Measurements from ENCODE around the gene RAVER1. TPM values are rescaled to one million over a fixed set of nuclear protein-coding genes. Genes with fewer than 3 reads are reported as not detected.

The RAVER1 gene
- total RNA-seq, 1 experiment from 2014 or later: 55.1 TPM

DNA sequence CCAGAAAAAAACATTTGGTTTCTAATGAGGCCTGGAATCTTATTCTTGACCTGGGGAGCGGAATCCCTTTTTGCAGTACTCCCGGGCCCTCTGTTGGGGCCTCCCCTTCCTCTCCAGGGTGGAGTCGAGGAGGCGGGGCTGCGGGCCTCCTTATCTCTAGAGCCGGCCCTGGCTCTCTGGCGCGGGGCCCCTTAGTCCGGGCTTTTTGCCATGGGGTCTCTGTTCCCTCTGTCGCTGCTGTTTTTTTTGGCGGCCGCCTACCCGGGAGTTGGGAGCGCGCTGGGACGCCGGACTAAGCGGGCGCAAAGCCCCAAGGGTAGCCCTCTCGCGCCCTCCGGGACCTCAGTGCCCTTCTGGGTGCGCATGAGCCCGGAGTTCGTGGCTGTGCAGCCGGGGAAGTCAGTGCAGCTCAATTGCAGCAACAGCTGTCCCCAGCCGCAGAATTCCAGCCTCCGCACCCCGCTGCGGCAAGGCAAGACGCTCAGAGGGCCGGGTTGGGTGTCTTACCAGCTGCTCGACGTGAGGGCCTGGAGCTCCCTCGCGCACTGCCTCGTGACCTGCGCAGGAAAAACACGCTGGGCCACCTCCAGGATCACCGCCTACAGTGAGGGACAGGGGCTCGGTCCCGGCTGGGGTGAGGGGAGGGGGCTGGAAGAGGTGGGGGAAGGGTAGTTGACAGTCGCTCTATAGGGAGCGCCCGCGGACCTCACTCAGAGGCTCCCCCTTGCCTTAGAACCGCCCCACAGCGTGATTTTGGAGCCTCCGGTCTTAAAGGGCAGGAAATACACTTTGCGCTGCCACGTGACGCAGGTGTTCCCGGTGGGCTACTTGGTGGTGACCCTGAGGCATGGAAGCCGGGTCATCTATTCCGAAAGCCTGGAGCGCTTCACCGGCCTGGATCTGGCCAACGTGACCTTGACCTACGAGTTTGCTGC is 46.3 kb downstream of the RAVER1 start, which contains the start of gene ICAM4:
TSS of gene ICAM4 (plus strand) at position 153 of the 935 bp plus-strand sequence. CDS start at position 211, 58 bp downstream.
- peaks cover 24% of the 10 kb centered on the region for H3K4me1 Mint-ChIP-seq (ENCODE audit: low read depth, unreplicated experiment)
- TF ChIP-seq, protein P1, sequence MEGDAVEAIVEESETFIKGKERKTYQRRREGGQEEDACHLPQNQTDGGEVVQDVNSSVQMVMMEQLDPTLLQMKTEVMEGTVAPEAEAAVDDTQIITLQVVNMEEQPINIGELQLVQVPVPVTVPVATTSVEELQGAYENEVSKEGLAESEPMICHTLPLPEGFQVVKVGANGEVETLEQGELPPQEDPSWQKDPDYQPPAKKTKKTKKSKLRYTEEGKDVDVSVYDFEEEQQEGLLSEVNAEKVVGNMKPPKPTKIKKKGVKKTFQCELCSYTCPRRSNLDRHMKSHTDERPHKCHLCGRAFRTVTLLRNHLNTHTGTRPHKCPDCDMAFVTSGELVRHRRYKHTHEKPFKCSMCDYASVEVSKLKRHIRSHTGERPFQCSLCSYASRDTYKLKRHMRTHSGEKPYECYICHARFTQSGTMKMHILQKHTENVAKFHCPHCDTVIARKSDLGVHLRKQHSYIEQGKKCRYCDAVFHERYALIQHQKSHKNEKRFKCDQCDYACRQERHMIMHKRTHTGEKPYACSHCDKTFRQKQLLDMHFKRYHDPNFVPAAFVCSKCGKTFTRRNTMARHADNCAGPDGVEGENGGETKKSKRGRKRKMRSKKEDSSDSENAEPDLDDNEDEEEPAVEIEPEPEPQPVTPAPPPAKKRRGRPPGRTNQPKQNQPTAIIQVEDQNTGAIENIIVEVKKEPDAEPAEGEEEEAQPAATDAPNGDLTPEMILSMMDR (IDR thresholded peaks at IDR 0.05; ENCODE audit: insufficient read depth in 1 of 2, low read depth in 1 of 2, low read length in 1 of 2, severe bottlenecking in 1 of 2, unreplicated experiment in 1 of 2): no peak
- H3K9me3 ChIP-seq: no peaks in the 10 kb centered on the region
- no peaks in the 10 kb centered on the region for H3K27me3 ChIP-seq (replicated peaks; ENCODE audit: control insufficient read depth, insufficient read depth, low read length)
- POLR2A ChIA-PET: interaction anchor here (0.6 to 1.1 kb wide), 3 partner anchors 16 to 47 kb away, joined by 3 to 5 read pairs (median 4); partner anchors contain the start of gene ICAM1
- TSS peak; percentile 22 for BruUV-seq (replicated peaks)
- CTCF ChIA-PET: interaction anchor here (0.9 to 2.8 kb wide), 3 partner anchors 17 to 102 kb away, joined by 4 to 34 read pairs (median 6); partner anchors contain the start of gene ICAM1
- H3K4me1 ChIP-seq: peaks cover 53% of the 10 kb centered on the region
- intact Hi-C loops (cut with micrococcal nuclease; ENCODE audit: unreplicated experiment): loop anchor here (2.0 to 5.0 kb wide), 2 partner anchors 16 to 45 kb away; partner anchors contain the start of genes ICAM1 and RAVER1
- peaks cover 7% of the 10 kb centered on the region for H3K27me3 Mint-ChIP-seq (ENCODE audit: insufficient read depth, unreplicated experiment)
- H3K4me3 ChIP-seq (ENCODE audit: low read depth, low read length): peak within 1 kb of the TSS; percentile 51
- H3K9me3 Mint-ChIP-seq (ENCODE audit: unreplicated experiment): no peaks in the 10 kb centered on the region
- peaks cover 3% of the 10 kb centered on the region; the same call in 1 of the 2 replicates for H3K36me3 ChIP-seq (ENCODE audit: control insufficient read depth, insufficient read depth, low read length)
- DNase-seq: peak; percentile 74 to 75
- peaks cover 17% of the 10 kb centered on the region for H3K36me3 Mint-ChIP-seq (ENCODE audit: insufficient read depth, unreplicated experiment)
- peak within 1 kb of the TSS; percentile 33 for H3K27ac Mint-ChIP-seq (ENCODE audit: unreplicated experiment)
- H3K4me3 Mint-ChIP-seq (ENCODE audit: unreplicated experiment): peak within 1 kb of the TSS; percentile 87

DNA sequence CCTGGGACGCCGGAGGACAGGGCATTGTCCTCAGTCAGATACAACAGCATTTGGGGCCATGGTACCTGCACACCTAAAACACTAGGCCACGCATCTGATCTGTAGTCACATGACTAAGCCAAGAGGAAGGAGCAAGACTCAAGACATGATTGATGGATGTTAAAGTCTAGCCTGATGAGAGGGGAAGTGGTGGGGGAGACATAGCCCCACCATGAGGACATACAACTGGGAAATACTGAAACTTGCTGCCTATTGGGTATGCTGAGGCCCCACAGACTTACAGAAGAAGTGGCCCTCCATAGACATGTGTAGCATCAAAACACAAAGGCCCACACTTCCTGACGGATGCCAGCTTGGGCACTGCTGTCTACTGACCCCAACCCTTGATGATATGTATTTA is 47.9 kb downstream of the RAVER1 start:
- ChIA-PET CTCF (interaction anchor here (0.6 kb wide), 1 partner anchor 12 kb away, joined by 4 read pairs; no protein-coding TSS in a partner anchor), POLR2A (no interaction called here)
- DNase-seq: no peak
- Histone ChIP-seq H3K4me3 (ENCODE audit: low read depth, low read length) (no peak overlapping the region), H3K27me3 (replicated peaks; ENCODE audit: control insufficient read depth, insufficient read depth, low read length) (no peaks in the 10 kb centered on the region), H3K4me1 (peaks cover 49% of the 10 kb centered on the region), H3K36me3 (ENCODE audit: control insufficient read depth, insufficient read depth, low read length) (peaks cover 3% of the 10 kb centered on the region; the same call in 1 of the 2 replicates), H3K9me3 (no peaks in the 10 kb centered on the region)
- Mint-ChIP-seq H3K27me3 (ENCODE audit: insufficient read depth, unreplicated experiment) (peaks cover 3% of the 10 kb centered on the region), H3K9me3 (ENCODE audit: unreplicated experiment) (no peaks in the 10 kb centered on the region), H3K4me1 (ENCODE audit: low read depth, unreplicated experiment) (peaks cover 20% of the 10 kb centered on the region), H3K4me3 (ENCODE audit: unreplicated experiment) (no peak overlapping the region), H3K27ac (ENCODE audit: unreplicated experiment) (peak overlapping the region; percentile 33), H3K36me3 (ENCODE audit: insufficient read depth, unreplicated experiment) (peaks cover 14% of the 10 kb centered on the region)
- intact Hi-C loops (cut with micrococcal nuclease; ENCODE audit: unreplicated experiment): loop anchor here (5.0 kb wide), 1 partner anchor 47 kb away; the partner anchor contains the start of gene RAVER1
- TF ChIP-seq, protein P1 (IDR thresholded peaks at IDR 0.05; ENCODE audit: insufficient read depth in 1 of 2, low read depth in 1 of 2, low read length in 1 of 2, severe bottlenecking in 1 of 2, unreplicated experiment in 1 of 2): no peak
- TSS peak; percentile 6 for BruUV-seq (replicated peaks)

DNA sequence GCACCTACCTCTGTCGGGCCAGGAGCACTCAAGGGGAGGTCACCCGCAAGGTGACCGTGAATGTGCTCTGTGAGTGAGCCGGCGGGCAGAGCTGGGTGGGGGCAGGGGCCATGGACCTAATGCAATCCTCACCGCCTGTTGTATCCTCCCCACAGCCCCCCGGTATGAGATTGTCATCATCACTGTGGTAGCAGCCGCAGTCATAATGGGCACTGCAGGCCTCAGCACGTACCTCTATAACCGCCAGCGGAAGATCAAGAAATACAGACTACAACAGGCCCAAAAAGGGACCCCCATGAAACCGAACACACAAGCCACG is 48.4 kb downstream of the RAVER1 start:
- POLR2A ChIA-PET: no interaction called here
- TF ChIP-seq, protein P1 (IDR thresholded peaks at IDR 0.05; ENCODE audit: insufficient read depth in 1 of 2, low read depth in 1 of 2, low read length in 1 of 2, severe bottlenecking in 1 of 2, unreplicated experiment in 1 of 2): no peak
- Mint-ChIP-seq H3K27ac (ENCODE audit: unreplicated experiment) (peak overlapping the region; percentile 33), H3K9me3 (ENCODE audit: unreplicated experiment) (no peaks in the 10 kb centered on the region), H3K36me3 (ENCODE audit: insufficient read depth, unreplicated experiment) (peaks cover 14% of the 10 kb centered on the region), H3K4me1 (ENCODE audit: low read depth, unreplicated experiment) (peaks cover 18% of the 10 kb centered on the region), H3K27me3 (ENCODE audit: insufficient read depth, unreplicated experiment) (no peaks in the 10 kb centered on the region), H3K4me3 (ENCODE audit: unreplicated experiment) (no peak overlapping the region)
- CTCF ChIA-PET: no interaction called here
- Histone ChIP-seq H3K4me3 (ENCODE audit: low read depth, low read length) (no peak overlapping the region), H3K4me1 (peaks cover 47% of the 10 kb centered on the region), H3K9me3 (no peaks in the 10 kb centered on the region), H3K36me3 (ENCODE audit: control insufficient read depth, insufficient read depth, low read length) (peaks cover 3% of the 10 kb centered on the region; the same call in 1 of the 2 replicates), H3K27me3 (replicated peaks; ENCODE audit: control insufficient read depth, insufficient read depth, low read length) (no peaks in the 10 kb centered on the region)
- no TSS peak for BruUV-seq (replicated peaks)
- intact Hi-C loops (cut with micrococcal nuclease; ENCODE audit: unreplicated experiment): loop anchor here (5.0 kb wide), 1 partner anchor 47 kb away; the partner anchor contains the start of gene RAVER1
- DNase-seq: no peak

All from Caco-2 (cell line).